Common myeloid progenitor, CD34-positive (primary cell): ENCODE data around the gene RXRG.
A peak's percentile ranks its signal among the peaks of the same experiment; 100 is the strongest.

Experiments
- CTCF ChIA-PET: fragments of 350-600 bp; sonication (Branson Sonifier 250); formaldehyde crosslinking; loops from one replicate; lab custom pipeline; 2021; ENCODE audit warnings: antibody characterized with exemption; lab: Charles Lee
- POLR2A ChIA-PET: fragments of 350-600 bp; sonication (Branson Sonifier 250); formaldehyde crosslinking; loops from one replicate; lab custom pipeline; 2021; ENCODE audit warnings: antibody characterized with exemption; lab: Charles Lee
- DNase-seq, 3 donors: peaks; one replicate each; pipeline versions ENCODE4 v3.0.0 to v3.0.0-alpha.2; 2013
- H3K27ac ChIP-seq, 2 experiments: 1 replicate in 1 of 2; 2 replicates in 1 of 2; pipeline ENCODE4 v1.7.0; 2013; ENCODE audit warnings: inconsistent platforms in 2 of 2, low read length in 2 of 2, mild to moderate bottlenecking in 2 of 2, low read depth in 1 of 2, moderate library complexity in 1 of 2; ENCODE audit not compliant: severe bottlenecking in 2 of 2, insufficient read depth in 1 of 2, poor library complexity in 1 of 2
- H3K27me3 ChIP-seq, 5 experiments: replicated peaks in 2 of 5; 1 replicate in 3 of 5; 2 replicates in 2 of 5; pipeline versions ENCODE4 v1.6.1 to v1.7.0; 2013; ENCODE audit warnings: low read length in 4 of 5, mild to moderate bottlenecking in 2 of 5, moderate library complexity in 2 of 5, inconsistent platforms in 1 of 5; ENCODE audit not compliant: insufficient read depth in 5 of 5, control insufficient read depth in 4 of 5
- H3K36me3 ChIP-seq, 4 experiments: 1 replicate in 2 of 4; 2 replicates in 2 of 4; pipeline versions ENCODE4 v1.6.1 to v1.7.0; 2013; ENCODE audit warnings: low read length in 3 of 4, control low read depth in 1 of 4, mild to moderate bottlenecking in 1 of 4; ENCODE audit not compliant: control insufficient read depth in 4 of 4, insufficient read depth in 4 of 4
- H3K4me1 ChIP-seq, 4 experiments: 1 replicate in 3 of 4; 2 replicates in 1 of 4; pipeline versions ENCODE4 v1.6.1 to v1.7.1; 2013; ENCODE audit warnings: low read length in 3 of 4, mild to moderate bottlenecking in 3 of 4, control low read depth in 1 of 4, inconsistent platforms in 1 of 4, moderate library complexity in 1 of 4; ENCODE audit not compliant: control insufficient read depth in 4 of 4, insufficient read depth in 4 of 4; ENCODE audit errors: control extremely low read depth in 1 of 4
- H3K4me3 ChIP-seq, 7 experiments: 1 replicate in 4 of 7; 2 replicates in 3 of 7; pipeline versions ENCODE4 v1.5.1 to v1.7.0; 2013; ENCODE audit warnings: mild to moderate bottlenecking in 7 of 7, low read length in 6 of 7, moderate library complexity in 6 of 7, inconsistent platforms in 2 of 7, low read depth in 2 of 7, control low read depth in 1 of 7; ENCODE audit not compliant: insufficient read depth in 4 of 7, control insufficient read depth in 1 of 7; ENCODE audit errors: extremely low read depth in 1 of 7
- H3K9me3 ChIP-seq, 5 experiments: 1 replicate in 4 of 5; 2 replicates in 1 of 5; pipeline versions ENCODE4 v1.6.1 to v1.7.1; 2013; ENCODE audit warnings: low read length in 4 of 5, mild to moderate bottlenecking in 2 of 5, inconsistent platforms in 1 of 5, low read depth in 1 of 5, moderate library complexity in 1 of 5; ENCODE audit not compliant: control insufficient read depth in 4 of 5, insufficient read depth in 2 of 5; ENCODE audit errors: control extremely low read depth in 1 of 5
- WGBS: methylation state at CpG from one replicate; pipeline ENCODE4 v1.1.5; 2013; ENCODE audit not compliant: insufficient coverage; 5-methylcytosine and 5-hydroxymethylcytosine counted together

Gene RXRG

GRCh38 chr1:165376811-165377311 is 68.1 kb downstream of the RXRG start:
- 2% methylated on average over 5 of the region's 12 CpGs for WGBS
- Histone ChIP-seq H3K4me1 (peaks cover 3 to 25% (median 13%) of the 10 kb centered on the region in 4 experiments), H3K36me3 (no peaks in the 10 kb centered on the region), H3K27ac (no peak overlapping the region), H3K4me3 (peak overlapping the region in 5 of 7 experiments; percentile 13 to 54 (median 52)), H3K27me3 (peaks cover 14 to 83% (median 46%) of the 10 kb centered on the region in 5 experiments), H3K9me3 (peaks cover 0 to 4% (median 0%) of the 10 kb centered on the region in 5 experiments)
- no peak for DNase-seq
- ChIA-PET CTCF (interaction anchor here (1.0 to 3.2 kb wide), 5 partner anchors 10 to 225 kb away, joined by 3 to 22 read pairs (median 5); no protein-coding TSS in a partner anchor), POLR2A (no interaction called here)

DNA sequence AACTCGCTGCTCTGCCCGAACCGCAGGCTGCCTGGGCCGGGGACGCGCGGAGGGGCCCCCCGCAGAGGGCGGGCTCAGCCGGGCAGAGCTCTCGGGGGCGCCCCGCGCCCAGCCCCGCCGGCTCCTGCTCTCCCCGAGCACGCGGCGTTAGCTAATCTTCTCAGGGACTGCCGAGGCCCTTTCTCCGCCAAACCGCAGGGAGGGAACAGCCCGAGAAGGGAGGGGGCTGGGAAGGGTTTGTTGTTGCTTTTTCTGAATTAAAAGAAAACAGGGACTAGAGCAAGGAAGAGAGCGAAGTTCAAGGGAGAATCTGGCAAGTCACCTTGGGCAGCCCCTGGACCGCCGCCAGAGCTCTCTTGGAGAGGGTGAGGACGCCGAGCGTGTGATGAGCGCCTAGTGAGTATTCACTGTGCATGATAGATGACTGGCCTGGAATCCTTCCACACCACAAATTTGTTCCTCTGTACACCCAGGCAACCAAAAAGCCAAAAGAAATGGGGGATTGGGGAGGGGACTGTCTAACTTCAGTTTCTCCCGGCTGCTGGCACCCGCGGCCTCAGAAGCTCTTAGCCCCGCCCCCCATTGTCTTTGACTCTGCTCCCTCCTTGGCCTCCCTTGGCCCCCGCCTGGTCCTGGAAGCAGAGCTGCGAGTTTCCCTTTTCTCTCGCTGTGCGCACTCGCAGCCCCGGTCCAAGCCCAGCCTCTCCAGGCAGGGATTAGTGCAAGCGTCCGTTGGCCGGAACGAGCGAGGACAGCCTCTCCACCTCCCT is 68.7 kb downstream of the RXRG start:
- ChIA-PET POLR2A (interaction anchor here (0.9 kb wide), 1 partner anchor 13 kb away, joined by 3 read pairs; no protein-coding TSS in a partner anchor), CTCF (interaction anchor here (1.0 to 3.2 kb wide), 7 partner anchors 9 to 226 kb away, joined by 3 to 22 read pairs (median 5); partner anchors contain the start of gene LMX1A)
- Histone ChIP-seq H3K4me1 (peaks cover 3 to 29% (median 13%) of the 10 kb centered on the region in 4 experiments), H3K9me3 (peaks cover 0 to 4% (median 0%) of the 10 kb centered on the region in 5 experiments), H3K36me3 (no peaks in the 10 kb centered on the region), H3K4me3 (peak overlapping the region in 5 of 7 experiments; percentile 13 to 54 (median 52)), H3K27me3 (peaks cover 12 to 82% (median 49%) of the 10 kb centered on the region in 5 experiments), H3K27ac (no peak overlapping the region)
- DNase-seq: peak; percentile 74 to 89 (median 88)
- 1% methylated on average over 29 of the region's 46 CpGs for WGBS

GRCh38 chr1:165375623-165376022 is 69.3 kb downstream of the RXRG start:
- DNase-seq: no peak
- H3K27me3 ChIP-seq: peaks cover 8 to 82% (median 48%) of the 10 kb centered on the region in 5 experiments
- H3K4me3 ChIP-seq: peak overlapping the region in 3 of 7 experiments; percentile 52 to 54 (median 54)
- ChIA-PET CTCF (interaction anchor here (1.5 to 3.2 kb wide), 5 partner anchors 9 to 23 kb away, joined by 3 to 22 read pairs (median 5); partner anchors contain the start of gene LMX1A), POLR2A (interaction anchor here (0.9 kb wide), 1 partner anchor 13 kb away, joined by 3 read pairs; no protein-coding TSS in a partner anchor)
- peaks cover 3 to 29% (median 13%) of the 10 kb centered on the region in 4 experiments for H3K4me1 ChIP-seq
- no peaks in the 10 kb centered on the region for H3K36me3 ChIP-seq
- H3K27ac ChIP-seq: no peak overlapping the region
- peaks cover 0 to 4% (median 0%) of the 10 kb centered on the region in 5 experiments for H3K9me3 ChIP-seq
- WGBS: 27% methylated on average over 2 of the region's 7 CpGs

DNA sequence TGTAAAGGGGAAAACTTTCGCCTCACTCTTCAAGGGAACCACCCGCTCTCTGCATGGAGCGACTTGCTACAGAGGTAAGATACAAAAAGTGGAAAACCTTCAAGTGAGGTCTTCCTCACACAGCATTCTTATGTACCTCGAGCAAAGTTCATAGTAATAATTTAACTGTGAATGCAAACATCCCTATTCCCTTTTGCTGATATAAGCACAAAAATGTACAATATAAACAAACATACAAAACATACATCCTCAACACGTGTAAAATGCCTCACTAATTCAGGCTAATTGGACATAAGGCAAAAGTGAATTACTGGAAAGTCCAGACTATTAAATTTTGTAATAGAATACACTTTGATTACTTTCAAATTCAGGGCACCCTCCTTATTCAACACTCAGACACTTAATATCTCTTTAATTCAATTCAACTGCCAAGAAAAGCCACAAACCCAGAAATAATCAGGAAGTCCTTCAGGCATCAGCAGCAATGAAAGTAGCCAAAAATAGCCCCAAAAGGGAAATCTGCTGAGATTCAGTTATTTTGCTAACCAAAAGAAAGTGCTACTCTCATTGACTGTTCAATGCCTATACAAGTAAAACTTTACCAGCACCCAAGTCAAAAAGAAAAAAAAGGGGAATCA is 73.2 kb downstream of the RXRG start:
- Histone ChIP-seq H3K4me1 (peaks cover 0 to 23% (median 11%) of the 10 kb centered on the region in 4 experiments), H3K36me3 (no peaks in the 10 kb centered on the region), H3K27ac (no peak overlapping the region), H3K27me3 (peaks cover 8 to 92% (median 35%) of the 10 kb centered on the region in 5 experiments), H3K9me3 (no peaks in the 10 kb centered on the region), H3K4me3 (no peak overlapping the region)
- ChIA-PET POLR2A (no interaction called here), CTCF (interaction anchor here (0.8 to 6.6 kb wide), 4 partner anchors 11 to 221 kb away, joined by 3 to 53 read pairs (median 4); no protein-coding TSS in a partner anchor)
- no CpG with 5 or more reads among the region's 5 CpGs for WGBS
- peak in 2 of 3 donors; percentile 61 to 62 for DNase-seq

DNA sequence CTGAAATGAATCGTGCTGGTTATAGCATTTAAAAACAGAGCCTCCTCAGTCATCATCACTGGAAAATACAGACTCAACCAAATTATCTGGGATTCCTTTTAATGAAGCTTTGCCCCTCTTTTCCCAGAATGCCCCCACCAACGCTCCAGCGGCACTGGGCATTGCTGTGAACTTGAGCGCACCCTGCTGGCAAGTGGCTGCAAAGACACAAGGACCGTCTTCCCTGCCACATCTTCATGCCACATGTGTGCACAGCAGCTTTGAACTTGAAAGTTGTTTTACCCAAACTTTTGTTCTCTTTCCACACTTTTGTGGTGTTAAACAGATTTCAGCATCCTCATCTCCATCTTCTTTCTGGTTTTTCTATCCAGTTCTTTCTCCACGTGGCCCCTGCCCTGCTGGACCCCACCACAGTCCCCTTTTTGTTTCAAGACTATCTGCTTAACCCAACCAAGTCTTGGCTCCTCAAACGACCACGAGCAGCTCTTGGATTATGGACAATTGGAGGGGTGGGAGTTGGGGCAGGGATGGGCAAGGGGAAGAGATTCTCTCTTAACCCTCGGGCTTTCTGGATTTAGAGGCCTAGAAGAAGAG is 75.6 kb downstream of the RXRG start:
- CTCF ChIA-PET: interaction anchor here (1.5 to 6.8 kb wide), 9 partner anchors 10 to 229 kb away, joined by 4 to 57 read pairs (median 22); no protein-coding TSS in a partner anchor
- 10% methylated on average over 8 of the region's 9 CpGs for WGBS
- H3K4me1 ChIP-seq: peaks cover 0 to 6% (median 0%) of the 10 kb centered on the region in 4 experiments
- H3K9me3 ChIP-seq: no peaks in the 10 kb centered on the region
- POLR2A ChIA-PET: no interaction called here
- DNase-seq: peak; percentile 34 to 69 (median 57)
- H3K27ac ChIP-seq: no peak overlapping the region
- H3K27me3 ChIP-seq: peaks cover 0 to 91% (median 26%) of the 10 kb centered on the region in 5 experiments
- H3K4me3 ChIP-seq: no peak overlapping the region
- H3K36me3 ChIP-seq: no peaks in the 10 kb centered on the region

GRCh38 chr1:165367375-165367993 is 77.4 kb downstream of the RXRG start:
- CTCF ChIA-PET: interaction anchor here (0.5 to 6.8 kb wide), 20 partner anchors 8 to 434 kb away, joined by 3 to 57 read pairs (median 9); partner anchors contain the start of gene LMX1A
- POLR2A ChIA-PET: interaction anchor here (1.3 kb wide), 1 partner anchor 231 kb away, joined by 7 read pairs; no protein-coding TSS in a partner anchor
- DNase-seq: peak; percentile 75 to 85 (median 80)
- Histone ChIP-seq H3K9me3 (no peaks in the 10 kb centered on the region), H3K4me1 (peaks cover 0 to 6% (median 0%) of the 10 kb centered on the region in 4 experiments), H3K36me3 (no peaks in the 10 kb centered on the region), H3K27ac (no peak overlapping the region), H3K4me3 (no peak overlapping the region), H3K27me3 (peaks cover 2 to 85% (median 20%) of the 10 kb centered on the region in 5 experiments)
- WGBS: 19% methylated on average over 4 of the region's 7 CpGs
